DMS 273 treated with DMSO at 0.1 percent for 48 hours (cell line): ENCODE results near the gene CCNY.
"Not testable (repeated sequence)": the region's sequence is repeated elsewhere in the genome, so short reads cannot be mapped to it uniquely, and the experiment has no call there.

Experiments used
- DNase-seq: peaks from one replicate; lab custom pipeline; 2025; lab: John Stamatoyannopoulos, UW

Gene CCNY

DNA sequence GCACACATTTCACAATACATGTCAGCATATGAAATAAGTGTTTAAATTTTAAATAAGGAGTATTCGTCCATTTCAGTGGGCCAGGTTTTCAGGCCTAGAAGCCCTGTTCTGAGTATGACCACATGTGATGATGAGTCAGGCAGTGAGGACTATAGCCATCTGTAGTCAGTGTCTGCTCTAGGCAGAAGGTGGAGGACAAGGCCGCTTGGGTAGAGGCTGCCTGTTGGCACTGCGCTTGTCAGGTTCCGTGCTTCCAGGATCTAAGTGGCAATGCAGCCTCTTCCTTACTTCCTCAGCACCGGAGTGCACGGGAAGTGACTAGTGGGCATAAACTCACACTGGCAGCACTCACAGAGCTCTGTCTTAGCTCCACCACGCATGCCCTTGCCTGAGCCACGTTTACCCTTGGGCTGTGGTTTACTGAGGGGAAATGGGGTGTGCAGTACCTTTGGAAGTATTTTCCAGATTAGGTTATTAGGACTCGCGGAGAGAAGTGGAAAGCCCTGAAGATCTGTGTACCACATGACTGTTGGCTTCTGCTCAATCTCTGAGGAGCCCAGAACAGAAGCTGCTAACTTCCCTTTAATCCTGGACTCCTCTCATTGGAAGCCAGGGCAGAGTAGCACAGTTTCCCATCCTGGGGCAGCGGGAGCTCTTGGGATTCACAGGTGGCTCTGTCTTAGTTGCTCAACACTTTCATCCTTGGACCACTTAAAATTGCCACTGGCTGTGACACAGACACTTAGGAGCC, 181.3 kb downstream of the CCNY start:
- DNase-seq = no peak

DNA sequence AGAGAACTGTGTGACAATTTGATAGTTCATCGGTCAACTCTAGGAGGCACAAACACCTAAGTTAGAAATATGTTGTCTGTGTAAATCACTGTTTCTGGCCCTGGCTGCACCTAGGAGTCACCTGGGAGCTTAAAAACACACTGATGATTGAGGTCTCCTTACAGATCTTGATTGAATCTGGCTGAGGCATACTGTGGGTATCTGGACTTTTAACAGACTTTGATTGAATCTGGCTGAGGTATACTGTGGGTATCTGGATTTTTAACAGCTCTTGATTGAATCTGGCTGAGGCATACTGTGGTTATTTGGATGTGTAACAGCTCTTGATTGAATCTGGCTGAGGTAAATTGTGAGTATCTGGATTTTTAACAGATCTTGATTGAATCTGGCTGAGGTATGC, 181.9 kb downstream of the CCNY start:
- not testable (repeated sequence) for DNase-seq

DNA sequence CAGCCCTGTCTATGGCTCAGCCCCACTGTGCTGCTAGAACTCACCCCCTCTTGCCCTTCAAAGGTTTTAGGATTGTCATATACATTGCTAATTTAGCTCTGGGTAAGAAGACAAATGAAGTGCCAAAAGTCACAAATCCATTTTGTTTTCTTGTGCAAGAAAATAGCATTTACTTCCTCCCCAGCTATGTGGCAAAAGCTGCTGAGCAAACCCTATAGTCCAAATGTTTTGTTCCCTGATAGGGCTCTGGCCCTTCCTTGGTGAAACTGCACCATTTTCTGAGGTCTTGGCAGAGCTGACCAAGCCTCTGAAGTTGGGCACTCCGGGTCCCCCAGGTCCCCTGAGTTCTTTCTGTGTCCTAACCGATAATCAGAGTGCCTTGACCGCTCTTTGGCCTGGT, 184.7 kb downstream of the CCNY start:
- DNase-seq = no peak

DNA sequence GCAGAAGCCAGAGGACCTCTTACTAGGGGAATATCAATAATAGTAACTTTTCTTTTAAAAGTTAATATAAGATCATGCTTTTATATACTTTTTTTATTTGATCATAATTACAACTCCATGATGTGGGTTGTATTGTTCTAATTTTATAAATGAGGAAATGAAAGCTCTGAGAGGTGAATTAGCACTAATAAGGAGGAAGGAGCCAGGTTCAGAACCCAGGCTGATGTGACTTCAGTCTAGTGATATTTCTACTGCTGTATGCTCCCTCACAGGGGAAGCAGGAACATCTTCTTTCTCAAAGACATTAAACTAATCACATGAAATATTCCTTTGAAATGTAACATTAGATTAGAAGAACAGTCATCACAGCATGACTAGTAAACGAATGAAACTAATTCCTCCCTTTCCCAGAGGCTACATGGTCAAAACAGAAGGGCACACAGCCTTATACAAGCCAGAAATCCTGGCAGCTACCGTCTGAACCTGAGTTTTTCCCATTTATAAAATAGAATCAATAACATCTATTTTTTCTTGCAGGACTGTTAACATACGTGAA, 187.4 kb downstream of the CCNY start:
- DNase-seq = no peak

DNA sequence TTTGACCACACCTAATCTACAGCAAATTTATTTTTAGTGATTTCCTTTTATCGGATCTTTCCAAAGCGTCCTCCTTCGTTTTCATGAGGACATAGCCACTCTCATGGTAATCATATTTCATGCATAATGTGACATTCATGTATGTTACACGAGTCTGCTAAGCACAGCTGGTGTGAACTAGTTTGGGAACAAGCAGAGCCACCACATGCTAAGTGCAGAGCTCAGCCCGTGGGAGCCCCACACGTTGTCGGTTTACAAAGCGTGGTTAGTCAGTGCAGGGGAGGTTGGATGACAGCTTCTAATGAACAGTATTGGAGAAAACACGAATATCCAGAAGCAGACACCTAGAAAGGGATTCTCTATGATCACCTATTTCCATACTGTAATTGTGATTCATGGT, 190.4 kb downstream of the CCNY start:
- DNase-seq = no peak

DNA sequence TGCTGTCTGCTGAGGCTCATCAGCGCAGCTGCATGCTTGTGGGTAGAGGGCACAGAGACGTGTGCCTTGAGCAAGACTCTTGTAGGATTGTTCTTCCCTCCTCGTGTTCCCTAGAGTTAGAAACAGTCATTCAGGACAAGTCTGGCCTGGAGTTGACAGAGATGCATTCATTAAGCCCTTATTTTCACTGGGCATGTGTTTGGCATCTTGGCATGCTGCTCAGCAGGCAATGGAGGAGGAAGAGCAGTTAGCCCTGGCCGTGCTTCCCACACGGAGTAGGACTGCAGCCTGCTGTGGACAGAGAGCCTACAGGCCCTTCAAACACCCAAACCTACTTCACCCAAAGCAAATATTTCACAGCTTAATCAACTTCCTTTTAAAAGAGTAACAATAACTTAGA, 195.8 kb downstream of the CCNY start:
- DNase-seq = no peak

DNA sequence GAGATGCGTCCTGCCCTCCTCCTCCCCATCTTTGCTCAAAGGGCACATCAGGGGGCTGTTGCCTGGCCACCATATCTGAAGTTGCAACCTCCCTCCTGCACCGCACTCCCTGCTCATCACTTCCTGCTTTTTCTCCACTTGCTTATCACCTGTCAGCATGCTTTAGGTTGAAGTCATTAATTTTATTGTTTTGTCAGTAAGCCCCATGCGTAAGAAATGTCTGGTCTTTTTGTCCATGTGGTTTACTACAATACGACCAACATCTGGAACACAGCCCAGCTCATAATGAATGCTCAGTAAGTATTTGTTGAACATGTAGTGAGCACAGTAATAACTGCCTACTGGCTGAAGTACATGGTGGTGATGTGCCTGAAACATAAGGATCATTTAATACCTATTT, 197.3 kb downstream of the CCNY start:
- DNase-seq = no peak

DNA sequence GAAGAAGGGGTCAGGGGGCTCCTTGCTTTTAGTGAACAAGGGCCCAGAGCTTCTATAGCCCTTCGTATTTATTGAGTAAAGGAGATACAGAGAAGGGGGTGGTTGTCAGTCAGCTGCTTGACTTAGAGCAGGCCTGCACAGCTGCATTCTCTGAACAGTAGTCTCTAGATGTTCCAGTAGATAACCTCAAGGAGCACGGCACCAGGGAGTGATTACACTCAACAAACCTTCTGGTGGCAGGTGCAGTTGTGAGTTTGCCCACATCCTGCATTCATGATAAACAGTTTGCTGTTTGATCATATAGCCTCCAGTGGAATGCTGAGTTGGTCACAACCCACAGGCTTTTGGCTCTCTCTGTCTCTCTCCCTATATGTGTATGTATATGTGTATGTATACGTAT, 198.8 kb downstream of the CCNY start:
- no peak for DNase-seq

DNA sequence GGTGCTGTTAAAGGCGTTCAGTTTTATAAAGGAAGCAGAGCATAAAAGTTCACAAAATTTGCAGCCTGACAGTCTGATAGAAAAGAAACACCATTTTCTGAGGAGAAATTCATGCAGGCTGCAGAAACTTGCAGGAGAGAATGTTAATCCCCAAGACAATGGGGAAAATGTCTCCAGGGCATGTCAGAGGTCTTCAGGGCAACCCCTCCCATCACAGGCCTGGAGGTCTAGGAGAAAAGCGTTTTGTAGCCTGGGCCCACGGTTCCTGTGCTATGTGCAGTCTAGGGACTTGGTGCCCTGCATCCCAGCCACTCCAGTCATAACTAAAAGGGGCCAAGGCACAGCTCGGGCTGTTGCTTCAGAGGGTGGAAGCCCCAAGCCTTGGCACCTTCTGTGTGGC, 200.5 kb downstream of the CCNY start:
- no peak for DNase-seq

DNA sequence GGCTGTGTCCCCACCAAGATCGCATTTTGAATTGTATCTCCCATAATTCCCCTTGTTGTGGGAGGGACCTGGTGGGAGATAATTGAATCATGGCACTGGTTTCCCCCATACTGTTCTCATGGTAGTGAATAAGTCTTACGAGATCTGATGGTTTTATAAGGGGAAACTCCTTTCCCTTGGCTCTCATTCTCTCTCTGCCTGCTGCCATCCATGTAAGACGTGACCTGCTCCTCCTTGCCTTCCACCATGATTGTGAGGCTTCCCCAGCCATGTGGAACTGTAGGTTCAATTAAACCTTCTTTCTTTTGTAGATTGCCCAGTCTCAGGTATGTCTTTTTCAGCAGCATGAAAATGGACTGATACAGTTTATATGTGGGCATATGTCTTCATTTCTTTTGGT, 201.6 kb downstream of the CCNY start:
- DNase-seq = not testable (repeated sequence)

DNA sequence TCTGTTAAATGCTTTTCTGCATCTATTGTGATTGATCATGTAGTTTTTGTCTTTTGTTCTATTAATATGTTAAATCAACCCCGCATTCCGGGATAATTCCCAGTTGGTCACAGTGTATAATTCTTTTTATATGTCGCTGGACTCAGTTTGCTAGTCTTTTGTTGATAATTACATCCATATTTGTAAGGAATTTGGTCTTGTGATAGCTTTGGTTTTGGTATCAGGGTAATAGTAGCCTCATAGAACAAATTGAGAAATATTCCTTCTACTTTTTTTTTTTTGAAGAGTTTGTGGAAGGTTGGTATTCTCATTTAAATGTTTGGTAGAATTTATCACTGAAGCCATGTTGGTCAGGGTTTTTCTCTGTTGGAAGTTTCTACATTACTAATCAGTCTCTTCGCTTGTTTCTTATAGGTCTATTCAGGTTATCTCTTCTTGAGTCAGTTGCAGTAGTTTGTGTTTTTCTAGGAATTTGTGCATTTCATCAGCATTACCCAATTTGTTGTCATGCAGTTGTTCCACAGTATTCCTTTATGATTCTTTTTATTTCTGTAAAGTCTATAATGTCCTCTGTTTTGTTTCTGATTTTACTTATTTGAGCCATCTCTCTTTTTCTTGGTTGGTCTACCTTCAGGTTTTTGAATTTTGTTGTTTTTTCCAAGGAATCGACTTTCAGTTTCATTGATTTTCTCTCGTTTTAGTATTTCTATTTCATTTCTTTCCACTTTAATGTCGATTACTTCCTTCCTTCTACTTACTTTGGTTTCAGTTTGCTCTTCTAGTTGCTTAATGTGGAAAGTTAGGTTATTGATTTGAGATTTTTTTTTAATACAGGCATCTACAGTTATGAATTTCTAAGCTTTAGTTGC, 204.2 kb downstream of the CCNY start:
- DNase-seq = no peak

DNA sequence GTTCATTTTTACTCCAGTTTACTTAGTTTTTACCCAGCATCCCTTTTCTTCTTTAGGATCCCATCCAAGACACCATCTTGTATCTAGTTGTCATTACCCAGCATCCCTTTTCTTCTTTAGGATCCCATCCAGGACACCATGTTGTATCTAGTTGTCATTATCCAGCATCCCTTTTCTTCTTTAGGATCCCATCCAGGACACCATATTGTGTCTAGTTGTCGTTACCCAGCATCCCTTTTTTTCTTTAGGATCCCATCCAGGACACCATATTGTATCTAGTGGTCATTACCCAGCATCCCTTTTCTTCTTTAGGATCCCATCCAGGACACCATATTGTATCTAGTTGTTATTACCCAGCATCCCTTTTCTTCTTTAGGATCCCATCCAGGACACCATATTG, 205.4 kb downstream of the CCNY start:
- DNase-seq = no peak

DNA sequence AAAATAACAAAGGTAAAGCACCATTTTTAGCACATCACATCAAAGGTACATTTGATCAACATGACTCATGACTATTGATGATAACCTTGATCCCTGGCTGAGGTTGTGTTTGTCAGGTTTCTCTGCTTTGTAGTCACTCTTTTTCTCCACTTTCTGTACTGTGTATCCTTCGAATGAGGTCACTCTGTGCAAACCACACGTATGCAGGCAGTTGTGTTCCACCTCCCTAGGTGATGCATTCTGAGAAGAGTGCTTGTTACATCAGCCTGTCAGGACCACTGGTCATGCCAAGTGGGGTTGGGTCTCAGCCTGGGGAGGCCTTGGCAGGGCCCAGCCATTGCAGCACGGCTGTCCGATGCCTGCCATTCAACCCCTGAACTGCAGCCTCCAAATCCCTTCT, 206.0 kb downstream of the CCNY start:
- no peak for DNase-seq

DNA sequence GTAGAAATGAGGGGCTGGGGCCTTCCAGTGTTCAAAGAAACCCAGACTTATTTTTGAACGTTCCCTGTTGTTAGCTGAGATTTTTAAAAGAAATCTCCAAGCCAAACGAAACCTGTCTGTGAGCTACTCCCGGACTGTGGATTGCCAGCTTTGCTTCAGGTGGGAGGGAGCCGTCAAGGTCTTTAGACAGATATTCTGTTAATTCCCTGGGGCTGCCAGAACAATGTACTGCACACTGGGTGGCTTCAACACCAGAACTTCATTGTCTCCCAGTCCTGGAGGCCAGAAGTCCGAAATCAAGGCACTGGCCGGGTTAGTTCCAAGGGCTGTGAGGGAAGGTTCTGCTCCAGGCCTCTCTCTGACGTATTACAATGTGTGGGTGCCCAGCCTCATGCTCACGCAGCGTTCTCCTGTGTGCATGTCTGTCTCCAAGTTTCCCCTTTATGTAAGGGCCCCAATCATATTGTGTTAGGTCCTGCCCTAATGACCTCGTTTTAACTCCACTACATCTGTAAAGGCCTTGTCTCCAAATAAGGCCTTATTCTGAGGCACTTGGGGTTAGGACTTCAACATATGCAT, 208.9 kb downstream of the CCNY start:
- DNase-seq = no peak

DNA sequence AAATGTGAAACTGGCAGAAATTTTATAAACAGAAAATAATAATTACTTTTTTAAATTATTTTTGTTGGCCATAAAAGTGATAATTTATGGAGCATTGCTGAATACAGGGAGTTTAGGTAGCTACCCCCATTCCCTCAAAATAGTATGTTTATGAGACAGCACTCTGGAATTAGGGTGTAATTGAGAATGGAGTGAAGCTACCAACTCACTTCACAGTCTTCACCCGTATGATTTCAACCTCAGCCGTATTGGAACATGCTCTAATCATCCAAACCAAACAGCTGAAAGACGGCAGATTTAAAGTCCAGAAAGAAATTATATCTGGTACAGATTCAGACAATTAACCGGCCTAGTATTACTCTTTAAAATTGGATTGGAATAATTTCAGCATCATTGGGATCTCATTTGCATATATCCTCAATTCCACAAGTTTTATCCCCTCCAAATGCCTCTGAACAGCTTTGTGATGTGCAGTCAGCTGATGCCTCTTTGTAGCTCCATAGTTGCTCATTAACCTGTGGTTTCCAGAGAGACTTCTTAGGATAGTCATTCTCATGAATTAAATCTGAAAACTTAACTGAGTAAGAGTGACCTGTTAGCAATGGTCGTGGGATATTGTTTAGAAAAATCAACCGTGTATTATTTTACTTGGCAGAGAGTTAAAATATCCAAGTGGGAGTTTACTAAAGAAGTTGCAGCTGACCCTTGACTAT, 209.7 kb downstream of the CCNY start:
- DNase-seq = no peak

DNA sequence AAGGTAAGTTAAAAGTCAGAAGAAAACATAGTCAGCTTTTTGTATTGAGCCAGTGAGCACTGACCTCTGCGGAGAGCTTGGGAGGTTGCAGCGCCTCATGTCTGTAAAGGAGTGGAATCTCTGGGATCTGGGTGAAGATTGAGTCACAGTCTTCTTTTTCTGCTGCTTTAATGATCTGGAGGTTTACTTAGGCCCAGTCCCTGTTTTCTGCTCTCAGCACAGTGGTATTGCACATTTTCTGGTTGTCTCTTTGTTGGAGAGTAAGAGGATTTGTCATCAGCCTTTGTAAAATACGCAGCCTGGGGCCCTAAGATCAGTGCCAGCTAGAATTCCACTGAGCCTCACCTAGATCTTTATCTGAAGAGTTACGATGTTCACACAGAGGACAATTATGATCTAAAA, 210.5 kb downstream of the CCNY start:
- DNase-seq = no peak

DNA sequence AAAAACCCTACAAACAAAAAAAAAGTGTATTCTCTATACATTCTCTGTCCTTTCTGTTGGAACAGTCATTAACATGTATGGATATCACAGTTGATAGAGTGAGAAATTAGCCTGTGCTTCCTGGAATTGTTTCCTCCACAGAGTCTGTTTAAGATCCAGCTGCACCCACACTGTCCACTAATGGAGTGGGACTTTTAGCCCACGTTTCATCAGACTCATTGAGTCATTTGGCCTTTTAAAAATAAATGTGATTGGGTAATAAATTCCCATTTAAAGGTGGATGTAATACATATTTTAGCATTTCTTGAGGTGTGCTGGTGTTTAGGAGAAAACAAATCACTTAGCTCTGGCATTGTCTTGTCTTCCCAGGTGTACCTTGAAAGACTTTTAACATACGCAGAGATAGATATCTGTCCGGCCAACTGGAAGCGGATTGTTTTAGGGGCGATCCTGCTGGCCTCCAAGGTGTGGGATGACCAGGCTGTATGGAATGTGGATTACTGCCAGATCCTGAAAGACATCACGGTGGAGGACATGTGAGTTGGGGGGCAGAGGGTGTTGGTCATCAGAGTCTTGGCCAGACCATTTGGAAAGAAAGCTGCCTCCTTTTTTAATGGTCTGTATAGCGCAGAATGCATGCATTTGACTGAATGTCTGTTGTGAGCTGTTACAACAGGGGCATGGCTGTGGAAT, 216.5 kb downstream of the CCNY start:
- DNase-seq = no peak

DNA sequence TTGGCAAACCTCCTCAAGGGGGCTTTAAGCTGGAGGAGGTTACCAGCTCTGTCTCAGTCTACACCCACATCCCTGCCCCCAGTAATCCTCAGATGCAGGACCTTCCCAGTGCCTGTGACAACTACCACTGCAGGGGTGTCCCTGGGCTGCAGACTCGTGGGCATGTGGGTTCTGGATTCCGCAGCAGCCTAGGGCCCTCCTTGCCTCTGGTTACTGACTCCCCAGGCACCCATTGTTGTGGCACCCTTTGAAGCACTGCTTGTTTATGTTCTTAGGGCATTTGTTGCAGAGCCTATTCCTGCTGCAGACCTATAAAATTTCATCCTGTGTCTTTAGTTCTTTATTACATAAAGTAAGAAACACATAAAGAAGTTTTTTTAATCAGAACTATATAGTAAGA, 217.7 kb downstream of the CCNY start:
- DNase-seq = no peak

DNA sequence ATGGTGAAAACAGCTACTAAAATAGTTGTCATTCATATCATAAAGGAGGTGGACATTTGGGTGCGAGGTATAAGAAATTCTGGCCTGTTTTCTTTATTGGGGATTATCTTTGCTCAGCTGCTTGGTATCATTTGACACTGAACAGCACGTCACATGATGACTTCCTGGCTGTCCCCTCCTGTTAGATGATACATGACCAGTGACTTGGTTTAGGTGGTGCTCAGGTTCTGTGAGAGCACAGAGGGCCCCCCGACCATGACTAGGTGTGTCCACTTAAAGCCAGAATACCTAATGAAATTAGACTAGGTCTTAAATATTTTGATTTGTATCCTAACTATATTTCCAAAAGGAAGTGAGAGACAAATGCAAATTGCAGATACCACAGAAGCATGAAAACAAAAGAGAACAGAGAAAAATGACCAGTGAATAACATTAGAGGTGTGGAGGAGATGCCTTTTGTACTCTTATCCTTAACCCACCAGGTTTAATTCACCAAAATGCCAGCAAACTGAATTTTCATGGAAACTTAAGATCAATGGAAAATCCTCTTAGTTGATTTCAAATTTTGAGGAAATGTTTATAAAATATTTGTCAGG, 218.2 kb downstream of the CCNY start:
- no peak for DNase-seq

DNA sequence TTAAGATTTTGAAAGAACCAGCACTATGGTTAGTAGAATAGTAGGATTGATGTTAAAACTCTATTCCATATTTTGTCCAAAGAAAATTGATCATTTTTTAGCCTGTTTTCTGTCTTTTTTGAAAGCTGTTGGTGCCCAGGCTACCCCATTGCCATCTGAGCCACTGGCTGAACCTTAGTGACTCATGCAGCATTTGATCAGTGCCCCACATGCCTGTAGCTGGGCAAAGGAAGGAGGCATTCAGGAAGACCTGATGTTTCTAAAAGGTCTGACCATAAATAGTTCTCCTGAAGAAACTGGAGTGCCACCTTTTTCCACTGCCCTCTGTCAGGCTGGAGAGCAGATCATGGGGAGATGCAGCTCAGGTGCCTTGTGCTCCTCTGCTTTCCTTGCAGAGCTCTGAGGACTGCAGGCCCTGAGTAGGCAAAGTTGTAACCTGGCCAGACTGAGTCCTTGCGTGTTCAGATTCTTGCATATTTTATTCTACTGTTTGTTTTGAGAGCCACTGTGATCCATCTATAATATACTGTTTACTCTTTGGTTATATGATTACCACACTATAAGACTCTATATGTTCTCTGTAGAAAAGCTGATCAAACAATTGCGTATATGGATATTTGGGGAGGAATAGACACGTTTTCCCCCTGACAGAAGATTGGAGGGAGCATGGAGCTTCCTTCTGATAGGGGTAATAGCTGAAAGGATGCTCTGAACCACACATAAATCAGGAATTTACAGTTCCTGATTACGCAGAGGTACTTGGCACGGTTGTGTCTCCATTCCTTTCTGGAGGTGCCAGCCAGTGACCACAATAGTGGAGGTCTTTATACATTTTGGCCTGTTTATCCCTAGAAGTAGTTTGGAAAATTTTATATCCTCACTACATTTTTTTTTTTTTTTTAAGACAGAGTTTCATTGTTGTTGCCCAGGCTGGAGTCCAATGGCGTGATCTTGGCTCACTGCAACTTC, 219.9 kb downstream of the CCNY start:
- DNase-seq = no peak
